Tibial nerve (tissue), 4 donors: ENCODE data around the gene NR2F1-AS1.

Experiments used
- CTCF ChIP-seq, 5 experiments: fragments of 200-600 bp in 3 of 5; fragments of 450-650 bp in 2 of 5; sonication (generic) in 3 of 5; IDR thresholded peaks; one replicate each; pipeline ENCODE4 v1.5.1; 2016 to 2019; ENCODE audit warnings: antibody characterized with exemption in 5 of 5, mild to moderate bottlenecking in 3 of 5, moderate library complexity in 2 of 5
- EP300 ChIP-seq, 2 donors: sonication (generic); formaldehyde crosslinking; IDR thresholded peaks; one replicate each; pipeline ENCODE4 v1.6.1; 2017; ENCODE audit warnings: antibody characterized with exemption in 2 of 2, mild to moderate bottlenecking in 1 of 2
- POLR2A ChIP-seq, 2 donors: fragments of 450-650 bp; IDR thresholded peaks; one replicate each; pipeline ENCODE4 v1.6.1; 2017; ENCODE audit warnings: antibody characterized with exemption in 2 of 2, mild to moderate bottlenecking in 2 of 2, moderate library complexity in 2 of 2

DNA sequence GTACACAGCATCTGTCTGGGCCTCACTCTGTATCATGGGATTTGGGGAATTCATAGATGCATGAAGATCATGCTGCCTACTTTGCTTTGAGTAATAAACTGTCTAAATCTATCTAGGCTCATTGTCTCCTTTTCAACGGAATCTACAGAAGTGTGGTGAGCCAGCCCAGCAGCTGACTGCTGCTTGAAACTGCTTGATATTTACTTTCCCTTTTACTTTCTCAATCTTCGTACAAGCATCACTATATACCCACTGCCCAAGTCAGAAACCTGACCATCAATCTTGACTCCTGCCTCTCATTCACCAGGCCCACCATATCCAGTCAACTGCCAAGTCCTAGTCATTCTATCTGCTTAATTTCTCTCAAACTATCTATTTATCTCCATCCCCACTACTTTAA lies 142.9 kb downstream of the NR2F1-AS1 start:
- TF ChIP-seq CTCF (IDR thresholded peaks at IDR 0.05) (no peak), EP300 (IDR thresholded peaks at IDR 0.05) (no peak), POLR2A (IDR thresholded peaks at IDR 0.05) (no peak)
